GF-D8 (cell line): ENCODE results near the gene MAP2K3.

Experiments used
- DNase-seq: peaks from one replicate; lab custom pipeline; 2025; lab: John Stamatoyannopoulos, UW

MAP2K3 gene

GRCh38 chr17:21282850-21283249 is 1.7 kb upstream of the MAP2K3 start:
- no peak for DNase-seq

GRCh38 chr17:21283482-21284318 is 811 bp upstream of the MAP2K3 start:
- no peak for DNase-seq

- no peak for DNase-seq
Observed at GRCh38 chr17:21285164-21286065, 904 bp downstream of the MAP2K3 start.

DNA sequence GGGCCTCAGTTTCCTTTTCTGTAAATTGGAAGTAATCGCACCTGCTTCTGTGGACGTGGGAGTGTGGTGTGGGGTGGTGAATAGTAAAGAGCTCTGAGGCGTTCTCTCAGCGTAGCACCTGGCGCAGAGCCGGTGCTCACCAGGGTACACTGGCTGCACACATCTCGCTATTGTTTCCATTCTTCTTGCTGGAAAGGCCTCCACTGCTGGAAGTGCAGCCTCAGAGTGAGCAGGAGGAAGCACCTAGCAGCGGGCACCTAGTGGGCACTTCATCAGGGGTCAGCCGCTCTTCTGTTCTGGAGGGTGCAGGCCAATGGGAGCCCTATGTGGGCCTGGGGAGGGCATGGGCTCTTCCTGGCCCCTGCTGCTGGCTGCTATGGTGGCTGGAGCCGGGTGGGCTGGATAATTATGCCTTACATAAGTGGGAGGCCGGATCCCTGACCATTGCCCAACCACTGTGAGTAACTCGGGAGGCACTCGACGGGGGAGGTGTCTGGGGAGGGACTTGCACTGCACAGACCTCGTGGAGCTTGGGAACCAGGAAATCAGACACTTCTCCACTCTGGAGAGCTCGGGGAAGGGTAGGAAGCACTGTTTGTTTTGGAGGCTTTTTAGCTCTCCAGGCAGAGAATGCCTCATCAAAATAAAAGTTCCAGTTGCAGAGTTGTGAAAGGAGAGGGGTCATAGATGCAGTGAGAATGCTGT is 1.7 kb downstream of the MAP2K3 start:
- peak; percentile 56 for DNase-seq

- no peak for DNase-seq
Observed at GRCh38 chr17:21286909-21287702, 2.6 kb downstream of the MAP2K3 start.

DNA sequence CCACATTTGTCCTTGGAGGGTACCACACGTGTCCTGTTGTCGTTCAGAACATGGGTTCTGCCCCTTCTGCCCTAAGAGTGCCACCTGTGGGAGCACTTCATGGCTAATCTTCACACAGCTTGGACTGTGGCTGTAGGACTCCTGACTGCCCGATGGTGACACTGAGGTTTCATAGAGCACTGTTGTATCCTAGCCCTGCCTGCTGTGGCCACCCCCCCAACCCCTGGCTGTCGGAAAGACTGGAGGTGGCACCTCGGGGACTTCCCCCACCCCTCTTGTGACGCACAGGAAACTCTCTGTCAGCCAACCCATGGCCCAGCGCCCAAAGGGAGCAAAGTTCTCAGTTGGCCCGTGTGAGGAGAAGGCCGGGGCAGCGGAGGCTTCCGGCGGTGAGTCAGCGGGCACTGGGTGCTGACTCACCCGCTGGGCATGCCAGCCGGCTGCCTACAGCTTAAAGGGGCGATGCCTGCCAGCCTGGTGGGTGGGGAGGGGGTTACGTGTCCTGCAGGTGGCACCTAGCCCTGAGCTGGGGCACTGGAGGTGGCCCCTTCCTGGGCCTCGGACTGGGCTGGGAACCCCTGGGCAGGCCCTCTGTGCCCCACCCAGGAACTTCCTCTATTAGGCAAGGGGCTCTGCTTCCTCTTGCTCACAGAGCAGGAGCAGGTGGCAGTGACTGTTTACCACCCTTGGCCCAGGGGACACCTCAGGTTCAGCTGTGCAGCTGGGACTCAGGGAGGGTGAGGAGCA is 3.4 kb downstream of the MAP2K3 start:
- DNase-seq = peak; percentile 83

DNA sequence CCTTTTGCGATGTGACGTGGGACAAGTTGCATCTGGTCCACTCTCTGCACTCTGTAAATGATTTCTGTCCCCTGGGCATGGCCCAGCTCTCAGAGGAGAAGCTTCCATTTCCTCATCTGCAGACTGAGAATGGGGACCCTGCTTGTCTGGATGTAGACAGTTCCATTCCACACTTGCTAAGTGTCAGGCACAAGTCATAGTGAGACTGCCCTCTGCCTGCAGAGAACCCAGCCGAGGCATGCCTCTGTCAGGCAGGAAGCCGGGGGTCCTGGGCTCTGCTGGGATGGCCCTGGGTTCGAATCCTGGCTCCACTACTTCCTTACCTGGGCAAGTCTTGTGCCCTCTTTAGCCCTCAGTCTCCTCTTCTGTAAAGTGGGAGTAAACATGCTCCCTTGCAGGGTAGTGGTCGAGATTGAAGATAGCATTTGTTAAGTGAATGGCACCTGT is 4.1 kb downstream of the MAP2K3 start:
- peak; percentile 47 for DNase-seq

GRCh38 chr17:21289175-21289901 is 4.8 kb downstream of the MAP2K3 start:
- no peak for DNase-seq

- DNase-seq = no peak
Observed at GRCh38 chr17:21289902-21290571, 5.5 kb downstream of the MAP2K3 start.

DNA sequence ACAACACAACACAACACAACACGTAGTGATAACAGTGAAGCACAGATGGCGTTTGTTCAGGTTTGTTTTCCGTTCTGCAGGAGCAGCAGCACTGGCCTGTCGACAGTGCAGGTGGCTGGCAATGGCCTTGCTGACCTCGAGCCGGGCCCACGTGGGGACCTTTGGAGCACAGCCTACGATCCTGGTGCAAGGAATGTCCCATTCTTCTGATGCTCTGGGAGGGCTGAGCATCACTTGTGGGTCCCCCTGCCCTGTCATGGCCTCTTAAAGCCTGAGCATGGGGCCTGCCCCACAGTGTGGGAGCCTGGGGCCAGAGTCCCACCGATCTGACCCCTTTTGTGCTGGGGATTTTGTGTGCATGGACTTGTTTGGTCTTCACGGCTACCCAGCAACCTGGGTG is 6.8 kb downstream of the MAP2K3 start:
- DNase-seq = no peak

DNA sequence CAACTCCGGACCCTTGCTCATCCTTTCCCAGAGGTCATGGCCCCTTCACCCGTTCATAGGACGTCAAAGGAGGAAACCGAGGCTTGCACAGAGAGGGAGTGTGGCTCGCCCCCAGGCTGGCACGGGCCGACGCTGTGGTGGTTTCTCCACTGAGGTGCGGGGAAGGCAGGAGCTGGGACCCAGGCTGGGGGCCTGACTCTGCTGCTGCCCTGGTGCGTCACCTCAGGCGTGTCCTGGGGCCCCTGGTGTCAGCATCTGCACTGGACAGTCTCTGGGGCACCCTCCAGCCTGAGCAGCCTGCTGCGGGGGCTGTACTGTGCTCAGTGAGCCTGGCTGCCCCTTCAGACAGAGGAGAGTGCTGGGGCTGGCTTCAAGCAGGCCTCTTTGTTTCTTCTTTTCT is 7.4 kb downstream of the MAP2K3 start:
- DNase-seq = no peak

DNA sequence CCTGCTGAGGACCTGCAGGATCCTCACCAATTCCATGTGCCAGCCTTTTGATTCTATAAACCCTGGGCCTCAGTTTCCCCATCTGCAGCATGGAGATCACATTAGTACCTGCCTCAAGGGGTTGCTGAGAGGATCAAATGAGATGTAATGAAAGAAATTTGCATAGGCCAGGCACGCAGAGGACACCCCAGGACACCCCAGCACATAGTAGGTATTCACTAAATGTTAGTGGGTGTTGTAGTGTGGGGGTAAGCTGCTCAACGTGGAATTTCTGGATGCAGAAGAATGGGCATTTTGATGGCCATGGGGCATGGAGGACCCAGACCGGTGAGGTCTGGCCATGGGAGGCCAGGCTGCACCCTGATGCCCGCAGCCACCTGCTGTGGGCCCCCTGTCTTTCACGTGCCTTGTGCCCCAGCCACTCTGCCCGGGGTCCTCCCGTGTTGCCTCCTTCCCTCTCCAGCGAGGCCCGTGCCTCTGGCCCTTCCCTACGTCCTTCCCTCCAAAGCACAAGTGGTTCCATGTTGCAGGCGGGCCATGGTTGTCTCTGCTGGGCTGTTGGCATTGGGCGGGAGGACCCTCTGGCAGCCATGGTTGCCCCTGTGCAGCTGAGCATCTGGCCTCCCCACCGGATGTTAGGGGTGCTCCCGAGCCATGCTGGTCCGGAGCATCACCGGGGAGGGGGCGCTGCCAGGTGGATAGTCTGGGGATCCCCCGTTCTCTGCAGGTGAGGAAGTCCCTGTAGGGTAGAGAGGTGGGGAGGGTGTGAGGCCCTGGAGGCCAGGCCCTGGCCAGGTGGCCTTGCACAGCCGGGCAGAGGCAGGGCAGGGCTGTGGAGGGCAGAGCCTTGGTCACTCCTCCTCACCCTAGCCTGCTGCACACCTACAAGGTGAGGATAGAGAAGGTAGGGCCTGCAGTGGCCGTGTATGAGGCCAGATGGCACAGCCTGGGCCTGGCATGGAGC is 8.6 kb downstream of the MAP2K3 start:
- DNase-seq = no peak

GRCh38 chr17:21293831-21294210 is 9.3 kb downstream of the MAP2K3 start:
- DNase-seq = no peak

- DNase-seq = no peak
Observed at GRCh38 chr17:21294321-21295035, 10.0 kb downstream of the MAP2K3 start.

DNA sequence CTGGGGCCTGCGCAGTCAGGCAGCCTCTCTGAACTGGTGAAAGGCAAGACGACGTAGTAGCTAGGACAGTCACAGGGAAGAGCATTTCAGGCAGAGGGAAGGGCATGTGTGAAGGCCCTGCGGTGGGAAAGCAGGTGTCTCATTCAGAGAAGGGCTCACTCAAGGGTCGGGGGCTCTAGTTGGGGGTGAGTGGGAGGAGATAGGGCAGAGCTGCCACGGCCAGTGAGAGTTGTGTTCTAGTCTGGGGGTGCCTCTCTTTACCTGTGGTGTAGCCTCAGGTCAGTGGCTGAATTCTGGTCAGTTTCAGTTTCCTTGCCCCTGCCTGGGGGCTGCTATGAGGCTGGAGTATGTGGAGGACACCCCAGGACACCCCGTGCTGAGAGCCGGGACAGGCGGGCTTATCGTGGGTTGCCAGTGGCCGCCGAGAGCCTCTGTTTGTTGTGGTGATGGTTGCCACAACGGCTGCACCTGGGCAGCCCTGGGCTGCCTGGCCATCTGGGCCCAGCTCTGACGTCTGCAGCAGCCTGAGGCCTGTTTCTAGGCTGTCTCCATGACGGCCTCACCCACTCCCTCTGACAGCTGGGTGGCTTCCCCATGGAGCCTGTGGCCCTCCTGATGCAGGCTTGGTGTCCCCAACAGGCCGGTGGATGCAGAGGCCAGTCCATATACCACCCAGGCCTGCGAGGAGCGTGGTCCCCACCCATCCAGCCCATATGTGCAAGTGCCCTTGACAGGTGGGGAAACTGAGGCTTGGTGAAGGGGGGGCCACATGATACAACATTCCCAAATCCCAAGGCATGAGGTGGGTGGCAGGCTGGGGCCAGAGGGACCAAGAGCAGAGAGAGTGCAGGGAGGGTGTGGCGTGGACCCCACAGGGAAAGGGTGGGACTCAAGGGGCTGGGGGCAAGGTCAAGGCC is 10.8 kb downstream of the MAP2K3 start:
- no peak for DNase-seq
